Right forelimb (tissue), 1 donor: ENCODE data around the gene FYN.
"Not testable (repeated sequence)": the region's sequence is repeated elsewhere in the genome, so short reads cannot be mapped to it uniquely, and the experiment has no call there.

ENCODE experiments used
- DNase-seq: peaks from one replicate; pipeline ENCODE4 v3.0.0-alpha.2; 2018

Gene FYN

GRCh38 chr6:111646942-111647341, 226.3 kb downstream of the FYN start:
- DNase-seq, result peak; percentile 78

GRCh38 chr6:111646034-111646433, 227.2 kb downstream of the FYN start:
- no peak for DNase-seq

- no peak for DNase-seq
Measured at GRCh38 chr6:111644893-111645430, 228.3 kb downstream of the FYN start.

- DNase-seq, result peak; percentile 71
Measured at GRCh38 chr6:111642463-111643158, 230.6 kb downstream of the FYN start.

- no peak for DNase-seq
Measured at GRCh38 chr6:111639266-111639665, 234.0 kb downstream of the FYN start.

GRCh38 chr6:111634981-111635380, 238.3 kb downstream of the FYN start:
- DNase-seq, result not testable (repeated sequence)

GRCh38 chr6:111633822-111634221, 239.4 kb downstream of the FYN start:
- no peak for DNase-seq

- DNase-seq, result no peak
Measured at GRCh38 chr6:111632468-111633247, 240.6 kb downstream of the FYN start.

- no peak for DNase-seq
Measured at GRCh38 chr6:111631903-111632460, 241.3 kb downstream of the FYN start.

GRCh38 chr6:111631018-111631417, 242.2 kb downstream of the FYN start:
- DNase-seq, result peak; percentile 39

- no peak for DNase-seq
Measured at GRCh38 chr6:111628142-111628850, 245.0 kb downstream of the FYN start.

GRCh38 chr6:111626441-111626840, 246.8 kb downstream of the FYN start:
- no peak for DNase-seq

- DNase-seq, result peak; percentile 75
Measured at GRCh38 chr6:111625461-111626391, 247.5 kb downstream of the FYN start.

GRCh38 chr6:111625099-111625416, 248.2 kb downstream of the FYN start:
- DNase-seq, result no peak

GRCh38 chr6:111624401-111625098, 248.7 kb downstream of the FYN start:
- DNase-seq, result no peak

GRCh38 chr6:111623046-111623718, 250.1 kb downstream of the FYN start:
- DNase-seq, result no peak

GRCh38 chr6:111620169-111620568, 253.1 kb downstream of the FYN start:
- DNase-seq, result no peak

GRCh38 chr6:111618407-111618806, 254.8 kb downstream of the FYN start:
- DNase-seq, result no peak

GRCh38 chr6:111617149-111617548, 256.1 kb downstream of the FYN start:
- no peak for DNase-seq

GRCh38 chr6:111615916-111616612, 257.2 kb downstream of the FYN start:
- DNase-seq, result no peak
